Thoracic aorta (tissue), 2 donors: ENCODE data around the gene PTPRCAP. TPM values are rescaled to one million over a fixed set of nuclear protein-coding genes. Genes with fewer than 3 reads are reported as not detected.

Source experiments
- ATAC-seq: fragments of 150-250 bp; one replicate; pipeline ENCODE4 v1.8.0; 2017; ENCODE audit warnings: low read depth; ENCODE audit not compliant: insufficient number of reproducible peaks, low FRiP score
- DNase-seq: peaks from one replicate; pipeline ENCODE4 v3.0.0-alpha.2; 2020; ENCODE audit warnings: low spot score
- H3K27ac ChIP-seq, 2 donors: fragments of 200-600 bp; sonication (generic); 1 replicate in 1 of 2; 2 replicates in 1 of 2; pipeline ENCODE4 v1.5.1; 2016; ENCODE audit warnings: mild to moderate bottlenecking in 2 of 2, moderate library complexity in 2 of 2
- H3K27me3 ChIP-seq: fragments of 200-600 bp; sonication (generic); replicated peaks from 2 replicates; pipeline ENCODE4 v1.6.0; 2016; ENCODE audit warnings: mild to moderate bottlenecking; ENCODE audit not compliant: insufficient read depth
- H3K36me3 ChIP-seq: fragments of 200-600 bp; sonication (generic); one replicate; pipeline ENCODE4 v1.5.1; 2016
- H3K4me1 ChIP-seq, 2 donors: fragments of 200-600 bp; sonication (generic); 1 replicate in 1 of 2; 2 replicates in 1 of 2; pipeline versions ENCODE4 v1.5.1 to v1.6.0; 2016; ENCODE audit warnings: low read depth in 2 of 2, mild to moderate bottlenecking in 1 of 2; ENCODE audit not compliant: control insufficient read depth in 1 of 2
- H3K4me3 ChIP-seq: fragments of 200-600 bp; sonication (generic); 2 replicates; pipeline ENCODE4 v1.5.1; 2016; ENCODE audit warnings: mild to moderate bottlenecking
- H3K9me3 ChIP-seq: fragments of 200-600 bp; sonication (generic); 2 replicates; pipeline ENCODE4 v1.5.1; 2016
- CTCF ChIP-seq: fragments of 200-600 bp; sonication (generic); IDR thresholded peaks from one replicate; pipeline ENCODE4 v1.5.1; 2019; ENCODE audit warnings: antibody characterized with exemption
- total RNA-seq, 2 donors: library from RNA; depleted of rRNA; stranded (reverse); fragments of >200 nt; gene quantifications; one replicate each; pipeline versions ENCODE4 v1.1.0 to v1.2.3, GENCODE V29; 2016

PTPRCAP gene
- total RNA-seq, 2 donors from 2014 or later: 4.0 to 7.2 TPM

GRCh38 chr11:67418476-67419281, 18.8 kb downstream of the PTPRCAP start:
- ATAC-seq: no peak
- DNase-seq: no peak
- H3K27ac ChIP-seq: peak overlapping the region; percentile 66 to 90
- TF ChIP-seq CTCF: no peak
- H3K4me3 ChIP-seq: peak overlapping the region; percentile 6
- H3K9me3 ChIP-seq: no peaks in the 10 kb centered on the region
- no peaks in the 10 kb centered on the region for H3K36me3 ChIP-seq
- peaks cover 23 to 55% of the 10 kb centered on the region in 2 donors for H3K4me1 ChIP-seq
- H3K27me3 ChIP-seq: no peaks in the 10 kb centered on the region

DNA sequence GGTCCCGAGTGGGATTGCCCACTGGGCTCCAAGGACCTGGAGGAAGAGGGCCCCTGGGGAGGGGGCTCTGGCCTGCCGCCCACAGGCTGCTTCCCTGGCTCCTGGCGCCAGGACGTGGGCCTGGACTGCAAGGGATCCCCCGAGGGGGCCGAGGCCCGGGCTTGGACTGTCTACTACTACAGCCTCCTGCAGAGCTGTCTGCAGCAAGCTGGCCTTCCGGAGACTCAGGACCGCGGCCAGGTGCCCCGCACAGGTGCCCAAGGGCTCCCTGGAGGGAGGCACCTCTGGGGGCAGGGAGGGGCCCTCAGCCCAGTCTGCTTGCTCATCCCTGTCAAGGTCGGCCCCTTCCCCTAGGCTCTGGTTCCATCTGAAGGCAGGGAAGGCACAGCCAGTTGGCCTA, 20.1 kb downstream of the PTPRCAP start:
- Histone ChIP-seq H3K36me3 (no peaks in the 10 kb centered on the region), H3K27me3 (no peaks in the 10 kb centered on the region), H3K4me3 (no peak overlapping the region), H3K27ac (peak overlapping the region; percentile 66 to 90), H3K4me1 (peaks cover 23 to 55% of the 10 kb centered on the region in 2 donors), H3K9me3 (no peaks in the 10 kb centered on the region)
- no peak for DNase-seq
- no peak for TF ChIP-seq CTCF
- ATAC-seq: no peak

DNA sequence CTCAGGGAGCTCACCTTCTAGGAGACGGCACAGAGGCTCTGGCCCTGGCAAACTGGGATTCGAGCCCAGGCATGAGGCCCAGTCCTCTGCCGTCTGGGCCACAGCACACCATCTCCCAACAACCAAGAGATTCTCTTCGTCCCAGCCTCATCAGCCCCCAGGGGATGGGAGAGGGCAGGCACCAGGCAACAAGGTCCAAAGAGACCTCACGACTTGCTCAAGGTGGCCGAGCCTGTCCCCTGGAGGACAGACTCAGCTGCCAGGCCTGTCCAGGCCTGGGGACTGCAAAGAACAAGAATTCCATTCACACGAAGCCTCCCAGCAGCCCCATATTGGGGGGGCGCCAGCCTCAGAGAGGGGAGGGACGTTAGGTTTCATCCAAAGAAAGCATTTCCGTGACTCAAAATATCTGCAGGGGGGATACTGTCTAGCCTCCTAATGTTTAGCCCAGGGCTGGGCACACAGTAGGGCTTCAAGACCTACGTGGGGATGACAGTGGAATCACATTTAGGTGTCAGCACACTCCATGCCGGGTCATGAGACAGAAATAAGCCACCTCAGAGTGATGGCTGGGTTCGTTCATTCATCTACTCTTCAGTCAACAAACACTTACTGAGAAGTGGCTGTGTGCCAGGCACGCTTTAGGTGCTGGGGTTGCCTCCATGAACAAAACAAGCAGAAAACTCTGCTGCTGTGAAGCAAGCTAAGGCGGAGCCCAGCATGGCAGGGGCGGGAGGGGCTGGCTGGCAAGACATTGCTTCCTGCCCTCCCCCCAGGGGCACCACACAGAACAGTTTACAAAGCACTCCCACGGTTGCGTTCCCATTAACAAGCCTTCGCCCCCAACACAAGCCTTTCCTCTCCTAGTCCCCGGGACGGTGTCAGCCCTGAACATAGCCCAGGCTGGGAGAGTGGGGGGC, 20.8 kb downstream of the PTPRCAP start:
- Histone ChIP-seq H3K27me3 (no peaks in the 10 kb centered on the region), H3K4me1 (peaks cover 23 to 55% of the 10 kb centered on the region in 2 donors), H3K27ac (peak overlapping the region; percentile 66 to 90), H3K9me3 (no peaks in the 10 kb centered on the region), H3K36me3 (no peaks in the 10 kb centered on the region), H3K4me3 (no peak overlapping the region)
- no peak for TF ChIP-seq CTCF
- DNase-seq (peak; percentile 41), ATAC-seq (no peak)

- Histone ChIP-seq H3K27ac (peak within 1 kb of the TSS; percentile 66 to 90), H3K4me1 (peaks cover 23 to 55% of the 10 kb centered on the region in 2 donors), H3K36me3 (no peaks in the 10 kb centered on the region), H3K9me3 (no peaks in the 10 kb centered on the region), H3K27me3 (no peaks in the 10 kb centered on the region), H3K4me3 (peak within 1 kb of the TSS; percentile 71)
- no peak for DNase-seq
- ATAC-seq: no peak
- TF ChIP-seq CTCF: no peak
Measured at GRCh38 chr11:67415501-67416304, 21.8 kb downstream of the PTPRCAP start, which contains the start of gene CARNS1. Gene CARNS1 (plus strand): TSS chr11:67415678. CDS start chr11:67416200, 522 bp downstream.
